Uterus (tissue), 2 donors: ENCODE data around the gene FYTTD1.

Source experiments
- POLR2A ChIP-seq, 2 donors: fragments of 450-650 bp; IDR thresholded peaks; one replicate each; pipeline ENCODE4 v1.6.1; 2016; ENCODE audit warnings: antibody characterized with exemption in 2 of 2, mild to moderate bottlenecking in 1 of 2, moderate library complexity in 1 of 2
- TF ChIP-seq, protein P1 (sequence below), 4 experiments: fragments of 200-600 bp in 2 of 4; fragments of 450-650 bp in 2 of 4; sonication (generic) in 2 of 4; IDR thresholded peaks; one replicate each; pipeline ENCODE4 v1.5.1; 2016 to 2019; ENCODE audit warnings: antibody characterized with exemption in 4 of 4, mild to moderate bottlenecking in 2 of 4, moderate library complexity in 1 of 4

DNA sequence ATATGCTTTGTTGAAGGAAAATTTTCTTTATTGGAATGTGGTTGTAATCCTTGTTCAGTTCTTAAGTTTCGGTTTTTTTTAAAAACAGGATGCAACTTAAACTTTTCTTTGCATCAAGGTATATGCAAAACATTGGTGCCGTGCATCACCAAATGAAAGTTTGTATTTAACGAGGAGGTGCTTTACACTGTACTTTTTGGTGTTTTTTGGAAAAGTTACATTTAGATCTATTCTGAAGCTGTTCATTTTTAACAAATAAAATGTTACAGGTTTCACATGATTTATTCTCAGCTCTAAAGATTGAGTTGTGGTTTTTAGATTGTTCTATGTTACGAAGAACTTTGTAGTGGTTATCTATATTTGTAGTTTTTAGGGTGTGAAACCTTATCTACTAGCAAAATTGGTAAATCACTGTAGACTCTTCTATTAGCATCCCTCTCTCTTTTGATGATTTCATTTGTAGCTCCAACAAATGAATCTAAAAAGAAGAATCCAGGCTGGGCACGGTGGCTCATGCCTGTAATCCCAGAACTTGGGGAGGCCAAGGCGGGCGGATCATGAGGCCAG, 34.4 kb downstream of the FYTTD1 start:
- TF ChIP-seq, protein P1, sequence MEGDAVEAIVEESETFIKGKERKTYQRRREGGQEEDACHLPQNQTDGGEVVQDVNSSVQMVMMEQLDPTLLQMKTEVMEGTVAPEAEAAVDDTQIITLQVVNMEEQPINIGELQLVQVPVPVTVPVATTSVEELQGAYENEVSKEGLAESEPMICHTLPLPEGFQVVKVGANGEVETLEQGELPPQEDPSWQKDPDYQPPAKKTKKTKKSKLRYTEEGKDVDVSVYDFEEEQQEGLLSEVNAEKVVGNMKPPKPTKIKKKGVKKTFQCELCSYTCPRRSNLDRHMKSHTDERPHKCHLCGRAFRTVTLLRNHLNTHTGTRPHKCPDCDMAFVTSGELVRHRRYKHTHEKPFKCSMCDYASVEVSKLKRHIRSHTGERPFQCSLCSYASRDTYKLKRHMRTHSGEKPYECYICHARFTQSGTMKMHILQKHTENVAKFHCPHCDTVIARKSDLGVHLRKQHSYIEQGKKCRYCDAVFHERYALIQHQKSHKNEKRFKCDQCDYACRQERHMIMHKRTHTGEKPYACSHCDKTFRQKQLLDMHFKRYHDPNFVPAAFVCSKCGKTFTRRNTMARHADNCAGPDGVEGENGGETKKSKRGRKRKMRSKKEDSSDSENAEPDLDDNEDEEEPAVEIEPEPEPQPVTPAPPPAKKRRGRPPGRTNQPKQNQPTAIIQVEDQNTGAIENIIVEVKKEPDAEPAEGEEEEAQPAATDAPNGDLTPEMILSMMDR (IDR thresholded peaks at IDR 0.05), result no peak
- no peak for TF ChIP-seq POLR2A (IDR thresholded peaks at IDR 0.05)
